ENCODE data around the gene UVRAG.
"Not testable (repeated sequence)": the region's sequence is repeated elsewhere in the genome, so short reads cannot be mapped to it uniquely, and the experiment has no call there.

Gene UVRAG

DNA sequence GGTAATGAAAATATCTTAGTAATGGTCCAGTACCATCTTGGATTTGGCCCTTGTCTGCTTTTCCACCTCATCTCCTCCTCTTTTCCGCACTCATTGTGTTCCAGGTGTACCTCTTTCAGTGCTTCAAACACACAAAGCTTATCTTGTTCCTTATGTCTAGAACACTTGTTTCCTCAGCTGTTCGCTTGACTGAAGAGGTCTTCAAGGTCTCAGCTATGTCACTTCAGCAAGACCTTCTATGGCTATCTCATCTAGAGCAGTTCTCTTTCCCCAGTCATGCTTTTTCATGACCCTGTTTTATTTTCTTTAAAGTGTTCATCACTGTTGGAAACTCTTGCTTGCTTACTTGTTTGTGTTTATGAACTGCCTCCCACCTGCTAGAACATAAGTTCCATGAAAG is 47.4 kb downstream of the UVRAG start:
- Histone ChIP-seq H3K27ac (no peak overlapping the region), H3K36me3 (ENCODE audit: insufficient read depth, low read length) (no peaks in the 10 kb centered on the region; the same call in 1 of the 2 replicates), H3K9me3 (ENCODE audit: low read depth, low read length) (no peaks in the 10 kb centered on the region), H3K9ac (ENCODE audit: insufficient read length) (no peak overlapping the region), H3K4me3 (no peak overlapping the region)
- DNase-seq (ENCODE audit: low read depth, low spot score) = no peak
- no peak for TF ChIP-seq POLR2AphosphoS5 (IDR thresholded peaks at IDR 0.05; ENCODE audit: borderline replicate concordance, low read depth, low read length)
- no peak for TF ChIP-seq EZH2 (IDR thresholded peaks at IDR 0.05)
- no peak for TF ChIP-seq FOXP2 (optimal IDR thresholded peaks at IDR 0.05; ENCODE audit: control extremely low read depth, extremely low read length, insufficient read depth)

DNA sequence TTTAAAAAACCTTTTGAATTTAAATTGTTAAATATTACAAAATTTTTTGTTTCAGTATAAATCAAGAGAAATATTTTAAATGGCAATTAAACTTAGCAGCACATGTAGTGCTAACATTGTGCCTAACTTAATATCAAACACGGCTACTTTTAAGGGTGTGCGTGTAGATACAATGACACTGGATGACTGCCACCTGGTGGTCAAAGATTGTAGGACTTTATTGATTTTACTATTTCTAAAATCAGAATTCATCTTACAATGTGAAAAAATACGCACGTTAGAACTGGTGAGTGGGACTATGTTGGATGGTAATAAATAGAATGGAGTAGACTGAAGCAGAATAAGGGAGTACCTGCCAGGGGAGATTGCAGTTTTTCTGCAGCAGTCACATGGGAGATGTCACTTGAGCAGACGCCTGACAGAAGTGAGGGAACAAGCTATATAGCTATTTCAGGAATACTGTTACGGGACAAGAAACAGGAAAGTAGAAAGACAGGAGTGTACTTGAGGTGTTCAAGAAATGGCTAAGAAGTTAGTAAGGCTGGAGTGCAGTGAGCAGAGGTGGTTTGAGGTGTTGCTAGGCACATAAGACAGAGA is 52.9 kb downstream of the UVRAG start:
- H3K27ac ChIP-seq = no peak overlapping the region
- DNase-seq (ENCODE audit: low read depth, low spot score) = peak; percentile 39
- no peak for TF ChIP-seq FOXP2 (optimal IDR thresholded peaks at IDR 0.05; ENCODE audit: control extremely low read depth, extremely low read length, insufficient read depth)
- no peak for TF ChIP-seq POLR2AphosphoS5 (IDR thresholded peaks at IDR 0.05; ENCODE audit: borderline replicate concordance, low read depth, low read length)
- no peak for TF ChIP-seq EZH2 (IDR thresholded peaks at IDR 0.05)
- H3K4me3 ChIP-seq = no peak overlapping the region
- no peak overlapping the region for H3K9ac ChIP-seq (ENCODE audit: insufficient read length)
- no peaks in the 10 kb centered on the region for H3K9me3 ChIP-seq (ENCODE audit: low read depth, low read length)
- no peaks in the 10 kb centered on the region for H3K36me3 ChIP-seq (ENCODE audit: insufficient read depth, low read length)

DNA sequence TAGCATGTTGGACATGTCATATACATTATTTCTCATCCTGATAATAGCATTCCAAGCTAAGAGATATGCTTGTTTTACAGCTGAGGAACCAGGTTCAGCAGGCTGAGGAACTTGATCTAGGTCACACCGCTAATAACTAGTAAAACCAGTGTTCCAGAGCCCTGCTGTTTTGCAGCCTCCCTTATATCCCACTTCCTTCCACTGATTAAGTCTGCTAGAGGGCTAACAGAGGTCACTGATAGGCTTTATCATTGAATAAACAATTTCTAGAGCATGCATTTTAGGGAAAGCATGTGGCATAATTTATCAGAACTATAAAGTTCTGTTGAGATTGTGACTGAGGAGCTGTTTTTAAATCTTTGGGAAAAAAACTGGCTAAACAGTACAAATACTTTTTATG is 54.0 kb downstream of the UVRAG start:
- no peak overlapping the region for H3K9ac ChIP-seq (ENCODE audit: insufficient read length)
- H3K9me3 ChIP-seq (ENCODE audit: low read depth, low read length) = no peaks in the 10 kb centered on the region
- no peak for DNase-seq (ENCODE audit: low read depth, low spot score)
- H3K4me3 ChIP-seq = no peak overlapping the region
- H3K27ac ChIP-seq = no peak overlapping the region
- H3K36me3 ChIP-seq (ENCODE audit: insufficient read depth, low read length) = no peaks in the 10 kb centered on the region
- no peak for TF ChIP-seq POLR2AphosphoS5 (IDR thresholded peaks at IDR 0.05; ENCODE audit: borderline replicate concordance, low read depth, low read length)
- TF ChIP-seq EZH2 (IDR thresholded peaks at IDR 0.05) = no peak
- no peak for TF ChIP-seq FOXP2 (optimal IDR thresholded peaks at IDR 0.05; ENCODE audit: control extremely low read depth, extremely low read length, insufficient read depth)

DNA sequence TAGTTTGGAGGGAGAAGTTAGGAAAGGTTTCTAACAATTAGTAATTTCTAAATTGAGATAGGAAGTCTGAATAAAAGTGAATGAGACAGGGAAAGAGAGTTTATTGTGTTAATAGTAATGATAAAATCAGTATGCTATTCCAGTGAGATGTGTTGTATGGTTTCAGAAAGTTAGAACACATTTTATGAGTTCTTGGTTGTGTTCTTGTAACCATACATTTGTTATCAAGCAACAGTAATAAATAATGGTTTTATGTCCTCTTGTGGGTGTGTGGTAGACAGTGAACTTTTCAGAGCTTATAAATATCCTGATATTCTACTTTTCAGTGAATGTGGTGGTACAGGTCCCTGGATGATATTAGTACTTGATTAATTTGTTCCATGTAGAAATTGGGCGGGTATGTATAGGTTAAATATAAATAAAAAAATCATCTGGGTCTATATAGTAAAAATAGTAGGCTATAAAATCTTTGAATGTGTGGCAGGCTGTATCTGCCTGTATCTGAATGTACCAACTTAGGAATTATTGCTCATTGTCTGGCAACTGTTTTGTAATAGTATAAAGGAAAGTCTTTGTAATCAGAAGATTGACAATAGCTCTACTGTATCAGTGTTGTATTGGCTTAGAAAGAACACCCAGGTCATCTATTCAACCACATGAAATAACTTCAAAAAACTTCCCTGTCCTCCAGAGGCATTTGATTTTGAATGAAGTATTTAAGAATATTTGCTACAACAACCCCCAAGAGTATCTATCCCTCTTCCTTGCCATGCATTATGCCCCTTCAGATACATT is 54.8 kb downstream of the UVRAG start:
- H3K27ac ChIP-seq = no peak overlapping the region
- no peaks in the 10 kb centered on the region for H3K36me3 ChIP-seq (ENCODE audit: insufficient read depth, low read length)
- H3K9me3 ChIP-seq (ENCODE audit: low read depth, low read length) = no peaks in the 10 kb centered on the region
- TF ChIP-seq FOXP2 (optimal IDR thresholded peaks at IDR 0.05; ENCODE audit: control extremely low read depth, extremely low read length, insufficient read depth) = no peak
- no peak for TF ChIP-seq EZH2 (IDR thresholded peaks at IDR 0.05)
- no peak for TF ChIP-seq POLR2AphosphoS5 (IDR thresholded peaks at IDR 0.05; ENCODE audit: borderline replicate concordance, low read depth, low read length)
- no peak overlapping the region for H3K9ac ChIP-seq (ENCODE audit: insufficient read length)
- no peak overlapping the region for H3K4me3 ChIP-seq
- no peak for DNase-seq (ENCODE audit: low read depth, low spot score)

DNA sequence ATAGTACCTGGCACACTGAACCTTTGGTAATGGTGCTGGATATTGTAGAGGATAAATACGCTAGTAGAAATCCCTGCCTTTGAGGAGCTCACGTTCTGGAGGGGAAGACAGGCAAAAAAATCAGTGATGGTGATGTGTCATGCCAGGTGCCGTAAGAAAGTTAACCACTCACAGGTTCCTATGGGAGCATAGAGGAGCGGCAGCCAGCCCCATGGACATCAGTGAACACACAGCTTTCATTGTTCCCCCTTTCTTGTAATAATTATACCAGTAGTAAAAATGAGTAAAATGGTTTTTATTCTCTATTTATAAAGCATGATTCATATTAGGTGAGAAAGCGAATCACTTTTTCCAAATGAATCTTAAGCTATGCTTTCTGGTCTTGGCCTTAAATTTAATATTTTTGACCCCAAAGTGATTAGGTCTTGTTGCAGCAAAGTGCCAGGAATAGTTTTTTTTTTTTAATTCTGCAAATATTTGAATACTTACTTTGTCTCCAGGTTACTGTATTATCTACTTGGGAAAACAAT is 57.9 kb downstream of the UVRAG start:
- no peak overlapping the region for H3K27ac ChIP-seq
- H3K9ac ChIP-seq (ENCODE audit: insufficient read length) = no peak overlapping the region
- TF ChIP-seq FOXP2 (optimal IDR thresholded peaks at IDR 0.05; ENCODE audit: control extremely low read depth, extremely low read length, insufficient read depth) (no peak), EZH2 (IDR thresholded peaks at IDR 0.05) (no peak), POLR2AphosphoS5 (IDR thresholded peaks at IDR 0.05; ENCODE audit: borderline replicate concordance, low read depth, low read length) (no peak)
- H3K36me3 ChIP-seq (ENCODE audit: insufficient read depth, low read length) = no peaks in the 10 kb centered on the region
- H3K9me3 ChIP-seq (ENCODE audit: low read depth, low read length) = no peaks in the 10 kb centered on the region
- H3K4me3 ChIP-seq = no peak overlapping the region
- no peak for DNase-seq (ENCODE audit: low read depth, low spot score)

DNA sequence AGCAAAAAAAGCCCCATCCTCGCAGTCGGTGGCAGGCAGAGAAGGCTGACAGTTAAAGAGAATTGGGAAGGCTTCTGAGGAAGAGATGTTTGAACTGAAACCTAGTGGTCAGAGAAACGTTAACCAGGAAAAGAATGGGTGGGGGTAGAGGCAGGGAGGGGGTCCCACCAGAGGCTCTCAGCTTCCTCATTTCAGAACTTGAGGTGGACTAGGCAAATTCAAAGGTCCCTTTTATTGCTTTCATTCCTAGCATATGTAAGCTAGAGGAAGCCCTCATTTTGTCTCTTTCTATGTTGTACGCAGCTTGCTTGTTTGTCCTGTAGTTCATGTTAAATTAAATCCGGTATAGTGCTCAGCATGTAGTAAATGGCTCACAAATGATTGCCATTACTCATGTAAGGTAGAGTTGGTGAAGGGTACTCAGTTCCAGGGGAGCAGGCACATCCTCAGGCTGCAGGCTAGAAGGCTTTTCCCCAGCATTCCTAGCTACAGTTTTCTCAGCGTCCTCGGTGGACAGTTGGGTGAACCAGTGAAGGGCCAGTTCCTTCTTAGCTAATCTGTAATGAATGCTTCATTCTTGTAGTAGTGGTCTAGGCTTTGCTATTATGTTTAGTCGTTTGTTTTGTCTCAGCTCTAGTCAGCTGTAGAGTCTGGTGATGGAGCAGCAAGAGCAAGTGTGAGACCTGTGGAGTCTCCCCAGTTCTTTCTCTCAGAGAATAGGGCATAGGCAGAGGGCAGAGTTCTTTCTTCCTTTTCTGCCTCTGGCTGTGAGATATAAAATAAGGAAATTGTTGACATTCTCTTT is 58.6 kb downstream of the UVRAG start:
- Histone ChIP-seq H3K36me3 (ENCODE audit: insufficient read depth, low read length) (no peaks in the 10 kb centered on the region), H3K9ac (ENCODE audit: insufficient read length) (no peak overlapping the region), H3K27ac (no peak overlapping the region), H3K9me3 (ENCODE audit: low read depth, low read length) (no peaks in the 10 kb centered on the region), H3K4me3 (no peak overlapping the region)
- TF ChIP-seq POLR2AphosphoS5 (IDR thresholded peaks at IDR 0.05; ENCODE audit: borderline replicate concordance, low read depth, low read length) (no peak), FOXP2 (optimal IDR thresholded peaks at IDR 0.05; ENCODE audit: control extremely low read depth, extremely low read length, insufficient read depth) (no peak), EZH2 (IDR thresholded peaks at IDR 0.05) (no peak)
- no peak for DNase-seq (ENCODE audit: low read depth, low spot score)

DNA sequence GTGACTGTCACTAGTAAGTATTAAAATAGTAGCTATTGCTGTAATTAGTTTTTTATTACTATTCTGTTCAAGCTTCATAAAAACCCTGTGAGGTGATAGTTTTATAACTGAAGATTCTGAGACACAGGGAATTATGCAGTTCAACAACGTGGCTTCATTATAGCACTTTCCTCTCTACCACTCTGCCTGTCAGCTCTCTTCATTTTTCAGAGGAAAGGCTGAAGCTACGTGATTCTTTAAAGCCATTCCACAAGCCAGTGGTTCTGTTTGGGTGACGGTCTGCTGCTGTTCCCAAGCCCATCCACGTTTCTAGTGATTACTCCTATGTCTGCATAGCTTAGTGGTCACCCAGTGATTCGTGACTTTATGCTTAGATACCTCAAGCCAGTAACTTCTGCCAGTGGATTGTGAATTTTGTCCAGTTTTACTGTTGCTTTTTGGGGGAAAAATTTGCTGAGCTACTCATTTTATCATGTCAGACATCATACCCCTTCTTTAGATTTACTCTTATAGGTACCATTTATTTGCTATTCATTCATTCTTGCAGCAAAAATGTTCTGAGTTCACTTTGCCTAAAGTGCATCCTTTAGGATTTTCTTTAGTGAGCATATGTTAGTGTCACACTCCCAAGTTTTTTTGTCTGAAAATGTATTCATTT is 59.8 kb downstream of the UVRAG start:
- no peak for DNase-seq (ENCODE audit: low read depth, low spot score)
- Histone ChIP-seq H3K9me3 (ENCODE audit: low read depth, low read length) (no peaks in the 10 kb centered on the region), H3K4me3 (no peak overlapping the region), H3K36me3 (ENCODE audit: insufficient read depth, low read length) (no peaks in the 10 kb centered on the region), H3K27ac (no peak overlapping the region), H3K9ac (ENCODE audit: insufficient read length) (no peak overlapping the region)
- TF ChIP-seq EZH2 (IDR thresholded peaks at IDR 0.05) = no peak
- no peak for TF ChIP-seq POLR2AphosphoS5 (IDR thresholded peaks at IDR 0.05; ENCODE audit: borderline replicate concordance, low read depth, low read length)
- no peak for TF ChIP-seq FOXP2 (optimal IDR thresholded peaks at IDR 0.05; ENCODE audit: control extremely low read depth, extremely low read length, insufficient read depth)

DNA sequence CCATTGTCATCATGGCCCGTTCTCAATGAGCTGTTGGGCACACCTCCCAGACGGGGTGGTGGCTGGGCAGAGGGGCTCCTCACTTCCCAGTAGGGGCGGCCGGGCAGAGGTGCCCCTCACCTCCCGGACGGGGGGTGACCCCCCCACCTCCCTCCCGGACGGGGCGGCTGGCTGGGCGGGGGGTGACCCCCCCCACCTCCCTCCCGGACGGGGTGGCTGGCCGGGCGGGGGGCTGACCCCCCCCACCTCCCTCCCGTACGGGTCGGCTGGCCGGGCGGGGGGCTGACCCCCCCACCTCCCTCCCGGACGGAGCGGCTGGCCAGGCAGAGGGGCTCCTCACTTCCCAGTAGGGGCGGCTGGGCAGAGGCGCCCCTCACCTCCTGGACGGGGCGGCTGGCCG is 62.3 kb downstream of the UVRAG start:
- H3K9me3 ChIP-seq (ENCODE audit: low read depth, low read length); H3K4me3 ChIP-seq; H3K36me3 ChIP-seq (ENCODE audit: insufficient read depth, low read length); DNase-seq (ENCODE audit: low read depth, low spot score); H3K27ac ChIP-seq; H3K9ac ChIP-seq (ENCODE audit: insufficient read length): not testable (repeated sequence)

DNA sequence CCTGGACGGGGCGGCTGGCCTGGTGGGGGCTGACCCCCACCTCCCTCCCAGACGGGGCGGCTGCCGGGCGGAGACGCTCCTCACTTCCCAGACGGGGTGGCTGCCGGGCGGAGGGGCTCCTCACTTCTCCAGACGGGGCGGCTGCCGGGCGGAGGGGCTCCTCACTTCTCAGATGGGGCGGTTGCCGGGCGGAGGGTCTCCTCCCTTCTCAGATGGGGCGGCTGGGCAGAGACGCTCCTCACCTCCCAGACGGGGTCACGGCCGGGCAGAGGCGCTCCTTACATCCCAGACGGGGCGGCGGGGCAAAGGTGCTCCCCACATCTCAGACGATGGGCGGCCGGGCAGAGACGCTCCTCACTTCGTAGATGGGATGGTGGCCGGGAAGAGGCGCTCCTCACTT is 62.9 kb downstream of the UVRAG start:
- DNase-seq (ENCODE audit: low read depth, low spot score); H3K27ac ChIP-seq; H3K36me3 ChIP-seq (ENCODE audit: insufficient read depth, low read length); H3K9me3 ChIP-seq (ENCODE audit: low read depth, low read length); H3K9ac ChIP-seq (ENCODE audit: insufficient read length); H3K4me3 ChIP-seq: not testable (repeated sequence)
